HEK293 (cell line): ENCODE results near the gene BICRAL.

Source experiments
- CTCF ChIA-PET: fragments of 350-600 bp; formaldehyde crosslinking; extraction: SDS; loops from one replicate; lab custom pipeline; 2021; ENCODE audit warnings: antibody characterized with exemption; lab: Yijun Ruan, JAX
- POLR2A ChIA-PET: fragments of 300-600 bp; formaldehyde crosslinking; extraction: SDS; loops from one replicate; lab custom pipeline; 2020; ENCODE audit warnings: antibody characterized with exemption, inconsistent platforms; lab: Yijun Ruan, JAX
- H3K27ac ChIP-seq: fragments of 200-500 bp; sonication (Bioruptor generic); 2 replicates; pipeline ENCODE4 v1.5.1; 2014; ENCODE audit warnings: low read depth, low read length, control low read depth, inconsistent platforms; ENCODE audit errors: extremely low read depth
- H3K36me3 ChIP-seq, 2 experiments: fragments of 200-500 bp in 1 of 2; sonication (Bioruptor generic) in 1 of 2; 1 replicate in 1 of 2; 2 replicates in 1 of 2; pipeline ENCODE4 v1.5.1; 2014 to 2017; ENCODE audit warnings: inconsistent platforms in 2 of 2, low read length in 2 of 2; ENCODE audit not compliant: control insufficient read depth in 2 of 2, insufficient read depth in 1 of 2
- H3K4me1 ChIP-seq: fragments of 200-500 bp; sonication (Bioruptor generic); 2 replicates; pipeline ENCODE4 v1.5.1; 2014; ENCODE audit warnings: mild to moderate bottlenecking, low read length, inconsistent platforms; ENCODE audit not compliant: control insufficient read depth, insufficient read depth
- H3K4me3 ChIP-seq: 2 replicates; pipeline ENCODE4 v1.5.1; 2011; ENCODE audit warnings: low read depth, mild to moderate bottlenecking, control low read depth, low read length, moderate library complexity
- H3K9me3 ChIP-seq: fragments of 200-500 bp; sonication (Bioruptor generic); 2 replicates; pipeline ENCODE4 v1.5.1; 2014; ENCODE audit warnings: low read depth, low read length, inconsistent platforms; ENCODE audit not compliant: control insufficient read depth, insufficient read depth
- FEZF1 ChIP-seq: fragments of 450-650 bp; formaldehyde crosslinking; IDR thresholded peaks from 2 replicates; pipeline ENCODE4 v1.5.1; 2016; ENCODE audit warnings: missing biosample characterization, missing genetic modification characterization
- KLF17 ChIP-seq: fragments of 450-650 bp; formaldehyde crosslinking; IDR thresholded peaks from 2 replicates; pipeline ENCODE4 v1.5.1; 2016; ENCODE audit warnings: missing biosample characterization, missing genetic modification characterization
- KLF7 ChIP-seq: fragments of 450-650 bp; formaldehyde crosslinking; IDR thresholded peaks from 2 replicates; pipeline ENCODE4 v1.5.1; 2016; ENCODE audit warnings: missing biosample characterization, missing genetic modification characterization, borderline replicate concordance
- SP7 ChIP-seq: fragments of 450-650 bp; formaldehyde crosslinking; IDR thresholded peaks from 2 replicates; pipeline ENCODE4 v1.5.1; 2016; ENCODE audit warnings: missing biosample characterization, missing genetic modification characterization
- ZBTB6 ChIP-seq: fragments of 450-650 bp; formaldehyde crosslinking; IDR thresholded peaks from 2 replicates; pipeline ENCODE4 v1.5.1; 2017; ENCODE audit warnings: missing biosample characterization, missing genetic modification characterization
- ZNF114 ChIP-seq: fragments of 450-650 bp; formaldehyde crosslinking; IDR thresholded peaks from 2 replicates; pipeline ENCODE4 v1.5.0; 2017; ENCODE audit warnings: missing biosample characterization, missing genetic modification characterization
- ZNF148 ChIP-seq: fragments of 450-650 bp; formaldehyde crosslinking; IDR thresholded peaks from 2 replicates; pipeline ENCODE4 v1.5.0; 2017; ENCODE audit warnings: missing biosample characterization, missing genetic modification characterization, borderline replicate concordance
- ZNF157 ChIP-seq: fragments of 450-650 bp; formaldehyde crosslinking; IDR thresholded peaks from 2 replicates; pipeline ENCODE4 v1.5.1; 2016; ENCODE audit warnings: missing biosample characterization, missing genetic modification characterization
- ZNF18 ChIP-seq: fragments of 450-650 bp; formaldehyde crosslinking; IDR thresholded peaks from 2 replicates; pipeline ENCODE4 v1.5.1; 2016; ENCODE audit warnings: missing biosample characterization, missing genetic modification characterization
- ZNF211 ChIP-seq: fragments of 450-650 bp; formaldehyde crosslinking; IDR thresholded peaks from 2 replicates; pipeline ENCODE4 v1.5.1; 2016; ENCODE audit warnings: low read depth, missing biosample characterization, missing genetic modification characterization
- ZNF280D ChIP-seq: fragments of 450-650 bp; formaldehyde crosslinking; IDR thresholded peaks from 2 replicates; pipeline ENCODE4 v1.5.1; 2016; ENCODE audit warnings: missing biosample characterization, missing genetic modification characterization
- ZNF311 ChIP-seq: fragments of 450-650 bp; formaldehyde crosslinking; IDR thresholded peaks from 2 replicates; pipeline ENCODE4 v1.5.1; 2017; ENCODE audit warnings: missing biosample characterization, missing genetic modification characterization, borderline replicate concordance
- ZNF449 ChIP-seq: fragments of 450-650 bp; formaldehyde crosslinking; IDR thresholded peaks from 2 replicates; pipeline ENCODE4 v1.5.1; 2017; ENCODE audit warnings: missing biosample characterization, mild to moderate bottlenecking, missing genetic modification characterization, moderate library complexity
- ZNF558 ChIP-seq: fragments of 450-650 bp; formaldehyde crosslinking; IDR thresholded peaks from 2 replicates; pipeline ENCODE4 v1.5.1; 2016; ENCODE audit warnings: missing biosample characterization, missing genetic modification characterization
- ZNF561 ChIP-seq: fragments of 450-650 bp; IDR thresholded peaks from 2 replicates; pipeline ENCODE4 v1.5.1; 2018; ENCODE audit warnings: missing biosample characterization, missing genetic modification characterization, borderline replicate concordance
- ZNF596 ChIP-seq: fragments of 450-650 bp; IDR thresholded peaks from 2 replicates; pipeline ENCODE4 v1.5.0; 2018; ENCODE audit warnings: missing biosample characterization, mild to moderate bottlenecking, missing genetic modification characterization, moderate library complexity
- ZNF626 ChIP-seq: fragments of 450-650 bp; sonication (Bioruptor Pico); formaldehyde crosslinking; IDR thresholded peaks from 2 replicates; pipeline ENCODE4 v1.5.1; 2018; ENCODE audit warnings: missing biosample characterization, missing genetic modification characterization, inconsistent platforms

Gene BICRAL

GRCh38 chr6:42829561-42830092 lies 47.8 kb downstream of the BICRAL start:
- Histone ChIP-seq H3K4me1 (no peaks in the 10 kb centered on the region), H3K36me3 (peaks cover 0 to 17% of the 10 kb centered on the region in 2 experiments; a peak in 2 of 3 replicates), H3K4me3 (no peak overlapping the region), H3K9me3 (no peaks in the 10 kb centered on the region), H3K27ac (no peak overlapping the region)
- TF ChIP-seq SP7 (tag by site-specific recombination) (no peak), ZNF148 (no peak), ZBTB6 (tag by site-specific recombination) (no peak), KLF17 (no peak), ZNF157 (tag by site-specific recombination) (no peak), ZNF211 (tag by site-specific recombination) (no peak), ZNF280D (tag by site-specific recombination) (no peak), ZNF626 (tag by site-specific recombination) (no peak), ZNF449 (no peak), ZNF596 (no peak), ZNF558 (no peak), ZNF561 (tag by site-specific recombination) (no peak), ZNF311 (tag by site-specific recombination) (no peak), ZNF18 (tag by site-specific recombination) (no peak), ZNF114 (tag by site-specific recombination) (no peak), FEZF1 (tag by site-specific recombination) (no peak), KLF7 (tag by site-specific recombination) (no peak)
- ChIA-PET CTCF (interaction anchor here (0.5 kb wide), 1 partner anchor 745 kb away, joined by 4 read pairs; no protein-coding TSS in a partner anchor), POLR2A (no interaction called here)
